Measurements from ENCODE around the gene SOCS4.
"Not testable (repeated sequence)": the region's sequence is repeated elsewhere in the genome, so short reads cannot be mapped to it uniquely, and the experiment has no call there.

Gene SOCS4

GRCh38 chr14:55025948-55026347 is 1.1 kb upstream of the SOCS4 start:
- H3K27me3 ChIP-seq (ENCODE audit: control insufficient read depth in 5 of 5, insufficient read depth in 4 of 5, low read length in 5 of 5), result no peaks in the 10 kb centered on the region
- H3K9ac ChIP-seq (ENCODE audit: low read length in 5 of 5), result peak overlapping the region in 3 of 5 donors; percentile 87 to 93 (median 91)
- H3K4me1 ChIP-seq (ENCODE audit: control insufficient read depth in 5 of 5, insufficient read depth in 5 of 5, low read length in 5 of 5), result peaks cover 0 to 27% (median 24%) of the 10 kb centered on the region in 5 donors
- H3K4me3 ChIP-seq (ENCODE audit: low read depth in 1 of 5, low read length in 5 of 5), result peak overlapping the region; percentile 85 to 100 (median 100)
- no peaks in the 10 kb centered on the region for H3K36me3 ChIP-seq (ENCODE audit: control insufficient read depth in 5 of 5, insufficient read depth in 5 of 5, low read length in 5 of 5)
- H3K27ac ChIP-seq (ENCODE audit: low read depth, low read length), result peak overlapping the region; percentile 72
- no peaks in the 10 kb centered on the region for H3K9me3 ChIP-seq (ENCODE audit: control insufficient read depth in 5 of 5, low read length in 5 of 5)

GRCh38 chr14:55026441-55026792 is 619 bp upstream of the SOCS4 start:
- Histone ChIP-seq H3K36me3 (ENCODE audit: control insufficient read depth in 5 of 5, insufficient read depth in 5 of 5, low read length in 5 of 5) (no peaks in the 10 kb centered on the region), H3K27me3 (ENCODE audit: control insufficient read depth in 5 of 5, insufficient read depth in 4 of 5, low read length in 5 of 5) (no peaks in the 10 kb centered on the region), H3K9me3 (ENCODE audit: control insufficient read depth in 5 of 5, low read length in 5 of 5) (no peaks in the 10 kb centered on the region), H3K9ac (ENCODE audit: low read length in 5 of 5) (peak overlapping the region; percentile 43 to 93 (median 87)), H3K27ac (ENCODE audit: low read depth, low read length) (peak overlapping the region; percentile 72), H3K4me3 (ENCODE audit: low read depth in 1 of 5, low read length in 5 of 5) (peak overlapping the region; percentile 85 to 100 (median 100)), H3K4me1 (ENCODE audit: control insufficient read depth in 5 of 5, insufficient read depth in 5 of 5, low read length in 5 of 5) (peaks cover 0 to 32% (median 27%) of the 10 kb centered on the region in 5 donors)

- peak overlapping the region; percentile 72 for H3K27ac ChIP-seq (ENCODE audit: low read depth, low read length)
- peak overlapping the region; percentile 57 to 93 (median 89) for H3K9ac ChIP-seq (ENCODE audit: low read length in 5 of 5)
- no peaks in the 10 kb centered on the region for H3K27me3 ChIP-seq (ENCODE audit: control insufficient read depth in 5 of 5, insufficient read depth in 4 of 5, low read length in 5 of 5)
- no peaks in the 10 kb centered on the region for H3K9me3 ChIP-seq (ENCODE audit: control insufficient read depth in 5 of 5, low read length in 5 of 5)
- H3K4me3 ChIP-seq (ENCODE audit: low read depth in 1 of 5, low read length in 5 of 5), result peak overlapping the region; percentile 94 to 100 (median 100)
- H3K36me3 ChIP-seq (ENCODE audit: control insufficient read depth in 5 of 5, insufficient read depth in 5 of 5, low read length in 5 of 5), result no peaks in the 10 kb centered on the region
- peaks cover 0 to 34% (median 27%) of the 10 kb centered on the region in 5 donors for H3K4me1 ChIP-seq (ENCODE audit: control insufficient read depth in 5 of 5, insufficient read depth in 5 of 5, low read length in 5 of 5)
These were observed 1.0 kb downstream of the SOCS4 start for GRCh38 chr14:55028066-55028465.

GRCh38 chr14:55028476-55028875 is 1.4 kb downstream of the SOCS4 start:
- peak overlapping the region in 3 of 5 donors; percentile 87 to 93 (median 91) for H3K9ac ChIP-seq (ENCODE audit: low read length in 5 of 5)
- no peaks in the 10 kb centered on the region for H3K27me3 ChIP-seq (ENCODE audit: control insufficient read depth in 5 of 5, insufficient read depth in 4 of 5, low read length in 5 of 5)
- peaks cover 0 to 34% (median 27%) of the 10 kb centered on the region in 5 donors for H3K4me1 ChIP-seq (ENCODE audit: control insufficient read depth in 5 of 5, insufficient read depth in 5 of 5, low read length in 5 of 5)
- H3K27ac ChIP-seq (ENCODE audit: low read depth, low read length), result no peak overlapping the region
- H3K4me3 ChIP-seq (ENCODE audit: low read depth in 1 of 5, low read length in 5 of 5), result peak overlapping the region in 3 of 5 donors; percentile 96 to 100 (median 100)
- H3K9me3 ChIP-seq (ENCODE audit: control insufficient read depth in 5 of 5, low read length in 5 of 5), result no peaks in the 10 kb centered on the region
- H3K36me3 ChIP-seq (ENCODE audit: control insufficient read depth in 5 of 5, insufficient read depth in 5 of 5, low read length in 5 of 5), result no peaks in the 10 kb centered on the region

- Histone ChIP-seq H3K4me1 (ENCODE audit: control insufficient read depth in 5 of 5, insufficient read depth in 5 of 5, low read length in 5 of 5) (peaks cover 0 to 31% (median 23%) of the 10 kb centered on the region in 5 donors), H3K27me3 (ENCODE audit: control insufficient read depth in 5 of 5, insufficient read depth in 4 of 5, low read length in 5 of 5) (no peaks in the 10 kb centered on the region), H3K9me3 (ENCODE audit: control insufficient read depth in 5 of 5, low read length in 5 of 5) (no peaks in the 10 kb centered on the region), H3K4me3 (ENCODE audit: low read depth in 1 of 5, low read length in 5 of 5) (no peak overlapping the region), H3K36me3 (ENCODE audit: control insufficient read depth in 5 of 5, insufficient read depth in 5 of 5, low read length in 5 of 5) (peaks cover 0 to 9% (median 4%) of the 10 kb centered on the region in 5 donors), H3K9ac (ENCODE audit: low read length in 5 of 5) (peak overlapping the region in 1 of 5 donors; percentile 2), H3K27ac (ENCODE audit: low read depth, low read length) (no peak overlapping the region)
These were observed 4.2 kb downstream of the SOCS4 start for GRCh38 chr14:55031190-55031589.

- H3K4me3 ChIP-seq (ENCODE audit: low read depth in 1 of 5, low read length in 5 of 5); H3K9ac ChIP-seq (ENCODE audit: low read length in 5 of 5); H3K9me3 ChIP-seq (ENCODE audit: control insufficient read depth in 5 of 5, low read length in 5 of 5); H3K27ac ChIP-seq (ENCODE audit: low read depth, low read length); H3K4me1 ChIP-seq (ENCODE audit: control insufficient read depth in 5 of 5, insufficient read depth in 5 of 5, low read length in 5 of 5); H3K27me3 ChIP-seq (ENCODE audit: control insufficient read depth in 5 of 5, insufficient read depth in 4 of 5, low read length in 5 of 5): not testable (repeated sequence)
- H3K36me3 ChIP-seq (ENCODE audit: control insufficient read depth in 5 of 5, insufficient read depth in 5 of 5, low read length in 5 of 5), result peaks cover 0 to 14% (median 4%) of the 10 kb centered on the region in 5 donors
These were observed 11.0 kb downstream of the SOCS4 start for GRCh38 chr14:55037995-55038394.

GRCh38 chr14:55038708-55039107 is 11.7 kb downstream of the SOCS4 start:
- Histone ChIP-seq H3K4me1 (ENCODE audit: control insufficient read depth in 5 of 5, insufficient read depth in 5 of 5, low read length in 5 of 5) (peaks cover 0 to under 1% (median 0%) of the 10 kb centered on the region in 5 donors), H3K27me3 (ENCODE audit: control insufficient read depth in 5 of 5, insufficient read depth in 4 of 5, low read length in 5 of 5) (no peaks in the 10 kb centered on the region), H3K36me3 (ENCODE audit: control insufficient read depth in 5 of 5, insufficient read depth in 5 of 5, low read length in 5 of 5) (peaks cover 5 to 17% (median 7%) of the 10 kb centered on the region in 5 donors), H3K27ac (ENCODE audit: low read depth, low read length) (no peak overlapping the region), H3K4me3 (ENCODE audit: low read depth in 1 of 5, low read length in 5 of 5) (no peak overlapping the region), H3K9me3 (ENCODE audit: control insufficient read depth in 5 of 5, low read length in 5 of 5) (no peaks in the 10 kb centered on the region), H3K9ac (ENCODE audit: low read length in 5 of 5) (no peak overlapping the region)

GRCh38 chr14:55043528-55043927 is 16.5 kb downstream of the SOCS4 start:
- H3K36me3 ChIP-seq (ENCODE audit: control insufficient read depth in 5 of 5, insufficient read depth in 5 of 5, low read length in 5 of 5), result peaks cover 5 to 12% (median 9%) of the 10 kb centered on the region in 5 donors
- no peak overlapping the region for H3K9ac ChIP-seq (ENCODE audit: low read length in 5 of 5)
- H3K27me3 ChIP-seq (ENCODE audit: control insufficient read depth in 5 of 5, insufficient read depth in 4 of 5, low read length in 5 of 5), result no peaks in the 10 kb centered on the region
- no peak overlapping the region for H3K27ac ChIP-seq (ENCODE audit: low read depth, low read length)
- no peak overlapping the region for H3K4me3 ChIP-seq (ENCODE audit: low read depth in 1 of 5, low read length in 5 of 5)
- peaks cover 0 to 2% (median 0%) of the 10 kb centered on the region in 5 donors for H3K4me1 ChIP-seq (ENCODE audit: control insufficient read depth in 5 of 5, insufficient read depth in 5 of 5, low read length in 5 of 5)
- H3K9me3 ChIP-seq (ENCODE audit: control insufficient read depth in 5 of 5, low read length in 5 of 5), result no peaks in the 10 kb centered on the region

- H3K9me3 ChIP-seq (ENCODE audit: control insufficient read depth in 5 of 5, low read length in 5 of 5), result no peaks in the 10 kb centered on the region
- H3K4me3 ChIP-seq (ENCODE audit: low read depth in 1 of 5, low read length in 5 of 5), result no peak overlapping the region
- peaks cover 0 to 2% (median 0%) of the 10 kb centered on the region in 5 donors for H3K4me1 ChIP-seq (ENCODE audit: control insufficient read depth in 5 of 5, insufficient read depth in 5 of 5, low read length in 5 of 5)
- H3K27ac ChIP-seq (ENCODE audit: low read depth, low read length), result no peak overlapping the region
- H3K9ac ChIP-seq (ENCODE audit: low read length in 5 of 5), result no peak overlapping the region
- no peaks in the 10 kb centered on the region for H3K27me3 ChIP-seq (ENCODE audit: control insufficient read depth in 5 of 5, insufficient read depth in 4 of 5, low read length in 5 of 5)
- H3K36me3 ChIP-seq (ENCODE audit: control insufficient read depth in 5 of 5, insufficient read depth in 5 of 5, low read length in 5 of 5), result peaks cover 5 to 12% (median 9%) of the 10 kb centered on the region in 5 donors
These were observed 18.1 kb downstream of the SOCS4 start for GRCh38 chr14:55045087-55045486.

- Histone ChIP-seq H3K4me1 (ENCODE audit: control insufficient read depth in 5 of 5, insufficient read depth in 5 of 5, low read length in 5 of 5) (peaks cover 0 to 12% (median 9%) of the 10 kb centered on the region in 5 donors), H3K27ac (ENCODE audit: low read depth, low read length) (no peak overlapping the region), H3K9me3 (ENCODE audit: control insufficient read depth in 5 of 5, low read length in 5 of 5) (no peaks in the 10 kb centered on the region)
These were observed 20.4 kb downstream of the SOCS4 start for GRCh38 chr14:55047301-55048053.

More at GRCh38 chr14:55047301-55048053, 20.4 kb downstream of the SOCS4 start:
- Histone ChIP-seq H3K4me3 (ENCODE audit: low read depth in 1 of 5, low read length in 5 of 5) (no peak overlapping the region), H3K9ac (ENCODE audit: low read length in 5 of 5) (no peak overlapping the region), H3K27me3 (ENCODE audit: control insufficient read depth in 5 of 5, insufficient read depth in 4 of 5, low read length in 5 of 5) (no peaks in the 10 kb centered on the region), H3K36me3 (ENCODE audit: control insufficient read depth in 5 of 5, insufficient read depth in 5 of 5, low read length in 5 of 5) (peaks cover 5 to 12% (median 9%) of the 10 kb centered on the region in 5 donors)
